Activated effector memory CD4-positive, alpha-beta T cell treated with Interleukin-2 at 50 U/mL for 16 hours (primary cell): ENCODE measurements around the gene TOGARAM1.

ENCODE experiments used
- DNase-seq: peaks from one replicate; pipeline ENCODE4 v3.0.0-alpha.2; 2020

Gene TOGARAM1

GRCh38 chr14:44961554-44962333, at the start of gene TOGARAM1, which contains the start of gene KLHL28:
Gene TOGARAM1 (plus strand): TSS chr14:44962190. CDS start chr14:44962422, 232 bp downstream.
Gene KLHL28 (minus strand): TSS chr14:44961947. CDS start chr14:44945928, 16,019 bp downstream.
- peak; percentile 93 for DNase-seq

GRCh38 chr14:44914849-44915248, 47.1 kb upstream of the TOGARAM1 start:
- DNase-seq: no peak

- DNase-seq: no peak
These were observed 33.2 kb upstream of the TOGARAM1 start for GRCh38 chr14:44928793-44929192.

GRCh38 chr14:44935155-44935554, 26.8 kb upstream of the TOGARAM1 start:
- DNase-seq: no peak

- DNase-seq: no peak
These were observed 24.4 kb upstream of the TOGARAM1 start for GRCh38 chr14:44937547-44937946.

GRCh38 chr14:44940211-44940610, 21.8 kb upstream of the TOGARAM1 start:
- no peak for DNase-seq

- DNase-seq: no peak
These were observed 21.0 kb upstream of the TOGARAM1 start for GRCh38 chr14:44940944-44941343.

- DNase-seq: no peak
These were observed 20.4 kb upstream of the TOGARAM1 start for GRCh38 chr14:44941591-44941990.

GRCh38 chr14:44942436-44942835, 19.6 kb upstream of the TOGARAM1 start:
- DNase-seq: no peak

- DNase-seq: no peak
These were observed 17.9 kb upstream of the TOGARAM1 start for GRCh38 chr14:44944107-44944506.

- DNase-seq: no peak
These were observed 16.7 kb upstream of the TOGARAM1 start for GRCh38 chr14:44945264-44945663.

- DNase-seq: no peak
These were observed 10.9 kb upstream of the TOGARAM1 start for GRCh38 chr14:44951051-44951450.

GRCh38 chr14:44952391-44953110, 9.4 kb upstream of the TOGARAM1 start:
- no peak for DNase-seq

GRCh38 chr14:44954750-44955149, 7.2 kb upstream of the TOGARAM1 start:
- no peak for DNase-seq

- DNase-seq: no peak
These were observed 6.5 kb upstream of the TOGARAM1 start for GRCh38 chr14:44955528-44955927.

- DNase-seq: no peak
These were observed 5.1 kb upstream of the TOGARAM1 start for GRCh38 chr14:44956866-44957265.

GRCh38 chr14:44959538-44959937, 2.5 kb upstream of the TOGARAM1 start:
- DNase-seq: no peak

- no peak for DNase-seq
These were observed 1.8 kb upstream of the TOGARAM1 start for GRCh38 chr14:44960146-44960545.

- DNase-seq: no peak
These were observed 1.3 kb upstream of the TOGARAM1 start for GRCh38 chr14:44960646-44961045.

GRCh38 chr14:44961151-44961553, 838 bp upstream of the TOGARAM1 start:
- peak; percentile 39 for DNase-seq

- DNase-seq: no peak
These were observed 499 bp downstream of the TOGARAM1 start for GRCh38 chr14:44962334-44963043.

- DNase-seq: no peak
These were observed 1.1 kb downstream of the TOGARAM1 start for GRCh38 chr14:44963044-44963528.

- no peak for DNase-seq
These were observed 1.9 kb downstream of the TOGARAM1 start for GRCh38 chr14:44963775-44964380.
